Upper lobe of left lung (tissue), 6 donors: Measurements from ENCODE around the gene PLIN5. TPM values are rescaled to one million over a fixed set of nuclear protein-coding genes. Genes with fewer than 3 reads are reported as not detected.
A peak's percentile ranks its signal among the peaks of the same experiment; 100 is the strongest.

Experiments used
- ATAC-seq, 2 donors: fragments of 200-7000 bp; cut with Tn5 transposase; one replicate each; pipeline ENCODE4 v1.9.1; 2022; ENCODE audit warnings: mild to moderate bottlenecking in 2 of 2, moderate library complexity in 2 of 2; ENCODE audit not compliant: low FRiP score in 2 of 2
- DNase-seq, 2 donors: peaks; one replicate each; pipeline ENCODE4 v3.0.0-alpha.2; 2019 to 2020
- H3K27ac ChIP-seq, 4 donors: fragments of 200-600 bp; sonication (generic); one replicate each; pipeline ENCODE4 v1.5.1; 2016 to 2019
- H3K27me3 ChIP-seq, 4 donors: fragments of 200-600 bp; sonication (generic); one replicate each; pipeline ENCODE4 v1.5.1; 2017 to 2019
- H3K36me3 ChIP-seq, 4 donors: fragments of 200-600 bp; sonication (generic); one replicate each; pipeline ENCODE4 v1.5.1; 2016 to 2019
- H3K4me1 ChIP-seq, 4 donors: fragments of 200-600 bp; sonication (generic); one replicate each; pipeline ENCODE4 v1.5.1; 2018 to 2019
- H3K4me3 ChIP-seq, 4 donors: fragments of 200-600 bp; sonication (generic); one replicate each; pipeline ENCODE4 v1.5.1; 2017 to 2019; ENCODE audit warnings: mild to moderate bottlenecking in 2 of 4, moderate library complexity in 1 of 4
- H3K9me3 ChIP-seq, 4 donors: fragments of 200-600 bp; sonication (generic); one replicate each; pipeline ENCODE4 v1.5.1; 2018 to 2019
- CTCF ChIP-seq, 6 experiments: fragments of 450-650 bp in 4 of 6; fragments of 200-600 bp in 2 of 6; sonication (generic) in 2 of 6; IDR thresholded peaks; one replicate each; pipeline ENCODE4 v1.5.1; 2016 to 2019; ENCODE audit warnings: antibody characterized with exemption in 6 of 6
- EP300 ChIP-seq, 4 donors: sonication (generic); formaldehyde crosslinking; IDR thresholded peaks; one replicate each; pipeline ENCODE4 v1.5.1; 2017; ENCODE audit warnings: antibody characterized with exemption in 4 of 4, control low read depth in 2 of 4
- POLR2A ChIP-seq, 4 donors: fragments of 450-650 bp; IDR thresholded peaks; one replicate each; pipeline ENCODE4 v1.5.1; 2016 to 2017; ENCODE audit warnings: antibody characterized with exemption in 4 of 4, mild to moderate bottlenecking in 2 of 4
- POLR2AphosphoS5 ChIP-seq, 2 donors: sonication (generic); formaldehyde crosslinking; IDR thresholded peaks; one replicate each; pipeline ENCODE4 v1.5.1; 2017; ENCODE audit warnings: antibody characterized with exemption in 2 of 2
- WGBS, 2 donors: methylation state at CpG; one replicate each; pipeline ENCODE4 v1.1.5; 2017 to 2018; 5-methylcytosine and 5-hydroxymethylcytosine counted together
- total RNA-seq, 6 donors: library from RNA; depleted of rRNA in 4 of 6; stranded (reverse); fragments of >200 nt in 4 of 6; gene quantifications; one replicate each; pipeline versions ENCODE4 v1.1.0 to v1.2.1, GENCODE V29; 2016 to 2021
- donor health status: DM: no; HTN: no; CAD: no; lungs with moderate emphysema.
- donor health status: DM: no; HTN: yes; CAD: no; lungs with severe emphysema.

Gene PLIN5
- total RNA-seq, 6 donors from 2014 or later = 13.5 to 97.4 (median 23.0) TPM

GRCh38 chr19:4557971-4558941 lies 23.2 kb upstream of the PLIN5 start:
- Histone ChIP-seq H3K27ac (peak overlapping the region in 2 of 4 donors; percentile 54 to 71), H3K27me3 (no peaks in the 10 kb centered on the region), H3K4me3 (peak overlapping the region; percentile 16 to 53 (median 32)), H3K36me3 (peaks cover 0 to 24% (median 0%) of the 10 kb centered on the region in 4 donors), H3K9me3 (no peaks in the 10 kb centered on the region), H3K4me1 (peaks cover 5 to 22% (median 12%) of the 10 kb centered on the region in 4 donors)
- DNase-seq (peak; percentile 43 to 93), ATAC-seq (peak in 1 of 2 donors; percentile 69)
- 30 to 32% methylated on average over 31 to 41 of the region's 44 CpGs for WGBS, 2 donors
- TF ChIP-seq POLR2A (IDR thresholded peaks at IDR 0.05) = no peak
- no peak for TF ChIP-seq EP300 (IDR thresholded peaks at IDR 0.05)
- peak; percentile 91 to 100 (median 95) for TF ChIP-seq CTCF (IDR thresholded peaks at IDR 0.05)
- no peak for TF ChIP-seq POLR2AphosphoS5 (IDR thresholded peaks at IDR 0.05)

- ATAC-seq = no peak
- peak in 1 of 2 donors; percentile 67 for DNase-seq
- H3K4me1 ChIP-seq = peaks cover 5 to 22% (median 12%) of the 10 kb centered on the region in 4 donors
- 85 to 87% methylated on average over 20 to 33 of the region's 33 CpGs for WGBS, 2 donors
- peak overlapping the region in 1 of 4 donors; percentile 53 for H3K4me3 ChIP-seq
- H3K36me3 ChIP-seq = peaks cover 0 to 33% (median 0%) of the 10 kb centered on the region in 4 donors
- no peak for TF ChIP-seq EP300 (IDR thresholded peaks at IDR 0.05)
- no peak for TF ChIP-seq POLR2AphosphoS5 (IDR thresholded peaks at IDR 0.05)
- no peak for TF ChIP-seq CTCF (IDR thresholded peaks at IDR 0.05)
- TF ChIP-seq POLR2A (IDR thresholded peaks at IDR 0.05) = no peak
- H3K9me3 ChIP-seq = no peaks in the 10 kb centered on the region
- H3K27me3 ChIP-seq = no peaks in the 10 kb centered on the region
- no peak overlapping the region for H3K27ac ChIP-seq
Observed at GRCh38 chr19:4557144-4557970, 22.3 kb upstream of the PLIN5 start.

- Histone ChIP-seq H3K27me3 (no peaks in the 10 kb centered on the region), H3K4me3 (no peak overlapping the region), H3K9me3 (no peaks in the 10 kb centered on the region), H3K36me3 (peaks cover 0 to 40% (median 0%) of the 10 kb centered on the region in 4 donors), H3K27ac (no peak overlapping the region), H3K4me1 (peaks cover 5 to 22% (median 12%) of the 10 kb centered on the region in 4 donors)
- TF ChIP-seq EP300 (IDR thresholded peaks at IDR 0.05) (no peak), POLR2A (IDR thresholded peaks at IDR 0.05) (no peak), CTCF (IDR thresholded peaks at IDR 0.05) (no peak), POLR2AphosphoS5 (IDR thresholded peaks at IDR 0.05) (no peak)
- WGBS, 2 donors = 87 to 88% methylated on average over 8 to 13 of the region's 25 CpGs
- peak in 1 of 2 donors; percentile 84 for DNase-seq
- peak in 1 of 2 donors; percentile 19 for ATAC-seq
Observed at GRCh38 chr19:4556597-4557127, 21.6 kb upstream of the PLIN5 start.

- Histone ChIP-seq H3K27ac (no peak overlapping the region), H3K9me3 (no peaks in the 10 kb centered on the region), H3K36me3 (peaks cover 0 to 44% (median 0%) of the 10 kb centered on the region in 4 donors), H3K27me3 (no peaks in the 10 kb centered on the region), H3K4me3 (no peak overlapping the region), H3K4me1 (peaks cover 5 to 22% (median 12%) of the 10 kb centered on the region in 4 donors)
- 77 to 85% methylated on average over 42 to 43 of the region's 43 CpGs for WGBS, 2 donors
- no peak for TF ChIP-seq POLR2A (IDR thresholded peaks at IDR 0.05)
- TF ChIP-seq EP300 (IDR thresholded peaks at IDR 0.05) = no peak
- TF ChIP-seq POLR2AphosphoS5 (IDR thresholded peaks at IDR 0.05) = no peak
- TF ChIP-seq CTCF (IDR thresholded peaks at IDR 0.05) = no peak
- no peak for ATAC-seq
- DNase-seq = peak in 1 of 2 donors; percentile 65
Observed at GRCh38 chr19:4555657-4556561, 20.9 kb upstream of the PLIN5 start.
